ENCODE measurements around the gene BTBD18. TPM values are rescaled to one million over a fixed set of nuclear protein-coding genes. Genes with fewer than 3 reads are reported as not detected.

The BTBD18 gene
- total RNA-seq, 4 donors from 2014 or later, result not detected

GRCh38 chr11:57745206-57745605, 6.4 kb downstream of the BTBD18 start:
- no peak for TF ChIP-seq CTCF (IDR thresholded peaks at IDR 0.05; ENCODE audit: low read depth)

- TF ChIP-seq CTCF (IDR thresholded peaks at IDR 0.05; ENCODE audit: low read depth), result no peak
Measured at GRCh38 chr11:57744357-57744756, 7.3 kb downstream of the BTBD18 start.

- TF ChIP-seq CTCF (IDR thresholded peaks at IDR 0.05; ENCODE audit: low read depth), result no peak
Measured at GRCh38 chr11:57742087-57742452, 9.5 kb downstream of the BTBD18 start.

GRCh38 chr11:57741132-57742086, 10.2 kb downstream of the BTBD18 start, which contains the start of gene SELENOH:
Gene SELENOH (plus strand): TSS chr11:57741491. CDS start chr11:57741596, 105 bp downstream.
- TF ChIP-seq CTCF (IDR thresholded peaks at IDR 0.05; ENCODE audit: low read depth), result no peak

GRCh38 chr11:57735619-57736298, 15.9 kb downstream of the BTBD18 start:
- no peak for TF ChIP-seq CTCF (IDR thresholded peaks at IDR 0.05; ENCODE audit: low read depth)

GRCh38 chr11:57732661-57733060, 19.0 kb downstream of the BTBD18 start:
- no peak for TF ChIP-seq CTCF (IDR thresholded peaks at IDR 0.05; ENCODE audit: low read depth)

GRCh38 chr11:57729479-57729878, 22.1 kb downstream of the BTBD18 start:
- no peak for TF ChIP-seq CTCF (IDR thresholded peaks at IDR 0.05; ENCODE audit: low read depth)
